ENCODE data around the gene AHRR. TPM values are rescaled to one million over a fixed set of nuclear protein-coding genes. Genes with fewer than 3 reads are reported as not detected.

AHRR gene
- total RNA-seq, 2 donors from 2014 or later: 0.80 to 4.4 TPM

DNA sequence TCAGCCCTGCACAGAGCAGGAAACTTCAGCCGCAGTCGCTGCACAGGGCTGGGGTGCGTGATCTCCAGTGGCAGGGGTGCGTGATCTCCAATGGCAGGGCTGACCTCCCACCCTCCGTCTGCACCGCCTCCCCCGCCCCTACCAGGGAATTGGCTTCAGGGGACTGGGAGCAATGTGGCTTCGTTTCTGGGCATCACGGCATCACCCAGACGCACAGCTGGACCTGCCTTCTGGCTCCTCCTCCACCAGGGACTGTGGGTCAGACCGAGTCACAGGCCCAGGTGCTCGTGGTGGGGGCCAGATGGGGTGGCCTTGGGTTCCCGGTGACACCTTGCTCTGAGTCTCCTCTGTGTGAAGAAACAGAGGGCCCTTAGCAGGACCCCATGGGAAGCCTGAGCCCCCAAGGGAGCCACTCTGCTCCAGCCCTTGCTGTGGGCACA is 51.1 kb downstream of the AHRR start:
- peaks cover 43% of the 10 kb centered on the region for H3K27me3 Mint-ChIP-seq
- ATAC-seq: no peak
- no peaks in the 10 kb centered on the region for H3K36me3 Mint-ChIP-seq (ENCODE audit: low read depth)
- H3K9me3 ChIP-seq (ENCODE audit: control insufficient read depth, low read length, poor library complexity, severe bottlenecking): no peaks in the 10 kb centered on the region
- peaks cover 13% of the 10 kb centered on the region for H3K4me1 Mint-ChIP-seq
- H3K4me3 Mint-ChIP-seq: no peak overlapping the region
- DNase-seq: no peak
- H3K27ac Mint-ChIP-seq: no peak overlapping the region

DNA sequence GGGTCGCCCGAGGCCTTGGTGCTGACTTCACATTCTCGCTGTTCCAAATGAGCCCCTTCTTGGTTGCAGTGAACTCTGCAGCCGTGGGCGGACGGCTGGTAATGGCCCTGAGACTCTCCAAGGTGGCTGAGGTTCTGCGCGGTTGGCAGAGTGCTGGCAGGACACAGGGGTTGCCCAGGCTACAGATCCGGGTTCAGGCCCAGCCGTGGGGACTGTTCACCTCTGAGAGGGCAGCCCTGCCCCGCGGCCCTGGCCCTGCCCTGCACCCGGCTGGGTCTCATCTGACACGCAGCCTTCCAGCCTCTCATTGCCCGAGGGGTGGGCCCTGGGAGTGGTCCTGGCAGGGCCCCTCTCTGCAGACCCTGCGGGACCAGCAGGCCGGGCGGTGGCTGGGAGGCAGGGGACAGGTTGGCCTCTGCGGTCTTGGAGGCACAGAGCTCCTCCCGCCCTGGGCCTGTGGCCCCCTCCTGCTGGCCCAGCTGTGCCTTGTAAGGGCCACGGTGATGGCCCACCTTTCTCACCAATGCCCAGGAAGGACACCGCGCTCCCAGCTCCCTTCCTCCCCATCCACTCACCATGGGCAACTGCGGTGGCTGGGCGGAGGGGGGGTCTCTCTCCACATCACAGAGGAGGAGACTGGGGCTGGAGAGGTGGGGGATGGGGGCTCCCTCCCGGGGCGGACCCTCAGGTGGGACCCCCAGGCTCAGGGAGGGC is 51.6 kb downstream of the AHRR start:
- peaks cover 39% of the 10 kb centered on the region for H3K27me3 Mint-ChIP-seq
- H3K4me3 Mint-ChIP-seq: no peak overlapping the region
- no peak overlapping the region for H3K27ac Mint-ChIP-seq
- no peaks in the 10 kb centered on the region for H3K36me3 Mint-ChIP-seq (ENCODE audit: low read depth)
- ATAC-seq (no peak), DNase-seq (no peak)
- no peaks in the 10 kb centered on the region for H3K9me3 ChIP-seq (ENCODE audit: control insufficient read depth, low read length, poor library complexity, severe bottlenecking)
- H3K4me1 Mint-ChIP-seq: peaks cover 13% of the 10 kb centered on the region

DNA sequence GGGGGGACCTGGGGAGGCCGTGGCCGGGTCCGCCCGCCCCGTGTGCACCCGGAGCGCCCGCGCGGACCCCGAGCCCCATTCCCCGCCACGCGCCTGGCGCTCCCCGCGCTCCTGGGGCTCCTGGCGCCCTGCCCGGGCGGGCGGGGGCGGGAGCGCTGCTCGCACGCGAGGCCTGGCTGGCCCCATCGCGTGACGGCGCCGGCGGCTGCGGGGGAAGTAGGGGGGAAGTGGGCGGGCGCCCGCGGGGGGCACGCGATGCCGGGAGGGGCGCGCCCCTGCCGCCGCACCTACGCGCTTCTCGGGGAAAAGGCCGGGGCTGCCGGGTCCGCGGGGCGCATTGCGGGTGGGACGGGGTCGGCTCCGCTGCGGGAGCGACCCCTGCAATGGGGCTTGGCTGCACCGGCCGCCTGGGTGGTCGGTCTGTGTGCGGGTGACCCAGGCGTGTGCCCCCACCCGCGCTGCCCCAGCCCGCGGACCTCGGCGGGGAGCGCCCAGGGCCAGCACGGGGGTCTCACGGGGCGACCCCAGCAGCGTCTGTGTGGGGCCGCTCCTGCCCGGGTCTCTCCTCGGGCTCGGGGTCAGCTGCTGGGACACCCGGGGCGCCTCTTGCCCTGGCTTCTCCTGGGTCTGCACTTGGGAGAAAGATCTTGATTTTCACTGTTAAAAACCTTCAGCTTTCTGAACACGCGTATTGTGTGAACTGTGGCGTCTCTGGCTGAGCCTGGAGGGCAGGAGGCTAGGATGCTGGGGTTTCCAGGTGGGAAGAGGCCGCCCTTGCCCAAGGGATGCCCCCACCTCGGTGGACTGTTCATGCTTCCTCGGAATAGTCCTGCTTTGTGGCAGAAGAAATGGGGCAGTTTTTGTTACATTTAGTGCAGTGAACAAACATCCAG is 52.4 kb downstream of the AHRR start:
- no peaks in the 10 kb centered on the region for H3K36me3 Mint-ChIP-seq (ENCODE audit: low read depth)
- H3K27me3 Mint-ChIP-seq: peaks cover 32% of the 10 kb centered on the region
- DNase-seq (peak in 2 of 3 donors; percentile 44 to 50), ATAC-seq (peak; percentile 54)
- no peak overlapping the region for H3K27ac Mint-ChIP-seq
- H3K9me3 ChIP-seq (ENCODE audit: control insufficient read depth, low read length, poor library complexity, severe bottlenecking): no peaks in the 10 kb centered on the region
- peak overlapping the region; percentile 25 for H3K4me3 Mint-ChIP-seq
- peaks cover 10% of the 10 kb centered on the region for H3K4me1 Mint-ChIP-seq

DNA sequence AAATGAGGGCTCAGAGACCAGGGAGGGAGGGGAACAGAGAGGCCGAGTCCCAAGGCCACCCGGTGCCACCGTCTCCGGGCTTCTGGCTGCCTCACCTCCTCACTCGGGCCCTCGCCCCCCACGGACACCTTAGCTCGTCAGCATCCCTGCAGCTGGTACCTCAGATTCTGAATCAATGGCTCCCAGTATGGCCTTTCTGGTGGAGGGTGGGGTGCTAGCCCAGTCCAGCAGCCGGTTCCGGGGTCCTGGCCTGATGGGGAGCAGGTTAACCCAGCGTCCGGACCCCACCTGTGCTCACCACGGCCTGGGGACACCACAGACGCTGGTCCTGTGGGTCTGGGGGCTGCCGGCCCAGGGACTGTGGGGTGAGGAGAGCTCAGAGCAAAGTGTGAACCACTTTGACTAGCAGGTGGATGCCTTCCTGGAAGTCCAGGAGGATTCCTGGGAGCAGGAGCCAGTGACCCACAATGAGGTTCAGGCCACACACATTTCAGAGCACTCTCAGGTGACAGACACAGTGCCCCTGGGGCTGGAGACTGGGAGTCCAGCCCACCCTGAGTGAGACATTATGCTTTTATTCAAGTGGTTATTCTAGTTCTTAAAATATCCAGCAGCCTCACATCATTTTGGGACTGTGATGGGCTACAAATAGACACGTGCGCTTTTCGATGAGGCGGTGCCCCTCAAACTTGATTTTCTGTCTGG is 53.3 kb downstream of the AHRR start:
- Mint-ChIP-seq H3K27me3 (peaks cover 24% of the 10 kb centered on the region), H3K27ac (no peak overlapping the region), H3K36me3 (ENCODE audit: low read depth) (no peaks in the 10 kb centered on the region), H3K4me3 (peak overlapping the region; percentile 31), H3K4me1 (peaks cover 8% of the 10 kb centered on the region)
- no peaks in the 10 kb centered on the region for H3K9me3 ChIP-seq (ENCODE audit: control insufficient read depth, low read length, poor library complexity, severe bottlenecking)
- DNase-seq (no peak), ATAC-seq (no peak)

DNA sequence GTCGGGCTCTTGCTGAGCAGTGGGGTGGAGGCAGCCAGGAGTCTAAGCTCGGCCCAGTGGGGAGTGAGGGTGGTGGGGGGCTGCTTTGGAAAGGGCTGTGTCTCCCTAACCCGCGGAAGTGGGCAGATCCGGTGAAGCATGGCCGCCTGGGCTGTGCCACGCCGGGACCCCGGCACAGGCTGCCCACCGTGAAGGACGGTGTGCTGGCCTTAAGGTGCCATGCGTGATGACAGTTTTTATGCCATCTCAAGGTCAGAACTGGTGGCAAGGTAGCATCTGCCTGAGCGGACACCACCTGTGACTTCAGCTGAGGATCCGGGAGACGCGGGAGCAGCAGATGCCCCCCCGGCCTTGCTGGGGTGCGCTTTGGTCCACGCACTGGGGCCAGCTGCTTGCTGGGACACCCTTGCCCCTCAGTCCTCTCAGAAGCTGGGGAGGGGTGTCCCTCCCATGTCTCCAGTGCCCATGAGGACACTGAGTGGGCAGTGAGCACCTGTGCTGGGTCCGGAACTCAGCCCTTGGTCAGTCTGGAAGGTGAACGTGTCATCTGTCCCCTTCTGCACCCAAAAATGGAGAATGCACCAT is 53.9 kb downstream of the AHRR start:
- Mint-ChIP-seq H3K4me3 (no peak overlapping the region), H3K27ac (no peak overlapping the region), H3K36me3 (ENCODE audit: low read depth) (no peaks in the 10 kb centered on the region), H3K27me3 (peaks cover 24% of the 10 kb centered on the region), H3K4me1 (peaks cover 8% of the 10 kb centered on the region)
- ATAC-seq: no peak
- no peak for DNase-seq
- no peaks in the 10 kb centered on the region for H3K9me3 ChIP-seq (ENCODE audit: control insufficient read depth, low read length, poor library complexity, severe bottlenecking)

DNA sequence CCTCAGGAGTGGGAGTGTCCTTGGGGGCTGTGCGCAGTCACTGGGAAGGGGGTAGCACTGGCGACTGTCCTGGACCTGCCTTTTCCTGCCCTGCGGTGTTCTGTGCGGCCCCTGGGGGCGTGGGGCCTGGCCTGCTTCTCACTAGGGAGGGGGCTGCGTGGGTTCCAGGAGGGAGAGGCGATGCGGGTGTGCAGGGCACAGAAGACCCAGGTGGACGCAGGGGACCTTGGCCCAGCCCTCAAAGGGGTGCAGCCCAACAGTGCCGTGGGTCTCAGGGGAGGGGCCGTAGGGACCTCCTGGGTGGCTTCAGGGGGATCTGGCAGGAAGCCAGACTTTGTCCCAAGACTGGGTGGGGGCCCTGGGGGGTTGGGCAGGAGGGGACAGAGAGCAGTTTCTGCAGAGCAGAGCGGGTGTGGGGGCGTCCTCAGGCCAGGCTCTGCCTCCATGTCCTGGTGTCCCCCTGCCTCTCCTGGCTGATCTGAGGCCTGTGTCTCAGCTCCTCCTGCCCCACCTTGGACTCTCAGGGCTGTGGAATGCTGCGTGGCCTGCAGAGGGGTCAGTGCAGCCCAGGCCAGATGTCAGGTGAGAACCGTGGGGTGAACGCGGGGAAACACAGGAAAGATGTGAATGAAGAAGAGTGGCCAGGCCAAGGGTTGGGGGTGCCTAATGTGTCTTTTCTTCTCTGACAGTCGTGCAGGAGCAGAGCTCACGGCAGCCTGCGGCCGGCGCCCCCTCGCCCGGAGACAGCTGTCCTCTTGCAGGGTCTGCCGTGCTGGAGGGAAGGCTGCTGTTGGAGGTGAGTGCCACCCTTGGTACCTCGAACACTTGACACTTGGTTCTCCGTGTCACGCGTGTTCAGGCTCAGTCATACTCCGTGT is 54.6 kb downstream of the AHRR start:
- H3K27me3 Mint-ChIP-seq: peaks cover 23% of the 10 kb centered on the region
- DNase-seq (no peak), ATAC-seq (no peak)
- H3K9me3 ChIP-seq (ENCODE audit: control insufficient read depth, low read length, poor library complexity, severe bottlenecking): no peaks in the 10 kb centered on the region
- H3K36me3 Mint-ChIP-seq (ENCODE audit: low read depth): no peaks in the 10 kb centered on the region
- no peak overlapping the region for H3K27ac Mint-ChIP-seq
- H3K4me1 Mint-ChIP-seq: peaks cover 8% of the 10 kb centered on the region
- no peak overlapping the region for H3K4me3 Mint-ChIP-seq

DNA sequence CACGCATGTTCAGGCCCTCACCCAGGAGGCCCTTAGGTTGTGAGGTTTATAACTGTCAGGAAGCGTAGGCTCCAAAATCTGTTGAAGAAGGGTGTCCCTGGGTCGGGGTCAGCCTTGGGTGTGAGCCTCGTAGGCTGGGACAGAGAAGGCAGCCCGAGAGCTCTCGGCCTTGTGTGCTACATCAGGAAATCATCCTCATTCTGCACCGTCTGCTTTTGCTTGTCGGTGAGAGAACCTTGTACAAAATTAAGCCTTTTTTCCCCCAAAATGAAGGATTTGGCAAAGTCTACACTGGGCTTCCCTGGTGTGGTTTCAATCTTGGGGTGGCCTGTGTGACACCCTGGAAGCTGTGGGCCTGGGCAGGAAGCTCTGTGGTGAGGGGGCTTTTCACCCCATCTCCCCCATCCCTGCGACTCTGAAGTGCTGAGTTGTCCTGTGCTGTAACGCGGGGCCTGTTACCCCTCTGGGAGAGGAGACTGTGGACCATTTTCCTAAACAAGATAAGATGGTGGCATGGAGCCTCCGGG is 55.3 kb downstream of the AHRR start:
- H3K9me3 ChIP-seq (ENCODE audit: control insufficient read depth, low read length, poor library complexity, severe bottlenecking): no peaks in the 10 kb centered on the region
- Mint-ChIP-seq H3K27ac (no peak overlapping the region), H3K4me3 (no peak overlapping the region), H3K36me3 (ENCODE audit: low read depth) (no peaks in the 10 kb centered on the region), H3K27me3 (peaks cover 16% of the 10 kb centered on the region), H3K4me1 (peaks cover 6% of the 10 kb centered on the region)
- ATAC-seq: no peak
- no peak for DNase-seq

DNA sequence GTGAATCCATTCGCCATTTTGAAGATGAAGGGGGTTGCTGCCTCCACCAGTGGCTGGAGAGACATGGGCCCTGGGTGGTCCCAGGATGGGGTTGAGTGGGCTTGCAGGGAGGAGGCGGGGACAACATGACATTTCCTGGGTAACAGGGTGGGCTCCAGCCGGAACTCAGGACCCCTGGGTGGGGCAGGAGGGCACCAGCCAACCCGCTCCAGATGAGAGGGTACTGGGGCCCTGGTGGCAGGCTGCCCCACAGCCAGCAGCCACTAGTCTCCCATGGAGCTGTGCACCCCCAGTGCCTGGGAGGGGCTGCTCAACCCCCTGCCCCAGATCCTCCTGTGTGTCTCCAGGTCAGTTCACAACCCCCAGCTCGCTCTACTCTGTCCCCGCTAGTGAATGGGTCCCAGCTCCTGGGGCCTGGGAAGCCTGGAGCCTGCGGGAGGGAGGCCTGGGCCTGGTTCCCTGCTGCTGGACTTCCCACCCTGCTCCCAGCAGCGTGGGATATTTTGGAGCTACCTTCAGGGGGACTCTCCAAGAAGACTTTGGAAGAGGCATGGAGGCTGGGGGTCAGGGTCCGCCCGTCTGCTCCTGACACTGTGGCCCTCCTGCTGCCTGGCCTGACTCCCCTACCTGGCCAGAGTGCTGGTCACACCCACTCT is 55.9 kb downstream of the AHRR start:
- H3K4me1 Mint-ChIP-seq: peaks cover 6% of the 10 kb centered on the region
- no peaks in the 10 kb centered on the region for H3K9me3 ChIP-seq (ENCODE audit: control insufficient read depth, low read length, poor library complexity, severe bottlenecking)
- H3K36me3 Mint-ChIP-seq (ENCODE audit: low read depth): no peaks in the 10 kb centered on the region
- no peak for ATAC-seq
- DNase-seq: no peak
- no peak overlapping the region for H3K27ac Mint-ChIP-seq
- H3K27me3 Mint-ChIP-seq: peaks cover 15% of the 10 kb centered on the region
- no peak overlapping the region for H3K4me3 Mint-ChIP-seq

DNA sequence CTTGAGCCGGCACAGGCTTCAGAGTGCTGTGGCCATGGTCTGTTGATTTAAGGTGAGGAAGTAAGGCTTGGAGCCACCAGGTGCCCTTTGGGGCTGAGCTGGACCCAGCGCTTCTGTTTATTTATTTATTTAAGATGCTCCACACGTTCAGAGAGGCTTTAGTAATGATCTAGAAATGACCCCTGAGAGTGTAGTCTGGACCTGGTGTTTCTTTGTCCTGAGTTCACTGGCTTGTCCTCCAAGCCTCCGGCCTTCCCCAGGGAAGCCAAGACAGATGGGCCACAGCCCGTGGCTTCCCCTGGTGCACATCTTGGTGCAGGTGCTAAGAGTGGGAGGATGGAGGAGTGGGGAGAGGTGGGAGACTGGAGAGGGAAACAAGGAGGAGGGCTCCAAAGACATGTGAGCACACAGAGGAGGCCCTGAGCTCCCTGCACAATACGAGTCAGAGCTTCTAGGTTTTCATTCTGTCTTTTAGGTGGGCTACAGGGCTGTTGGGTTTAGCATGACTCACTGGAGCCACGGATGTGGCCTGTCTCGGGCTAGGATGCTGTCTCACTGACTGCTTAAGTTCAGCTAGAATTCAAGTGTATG is 56.9 kb downstream of the AHRR start:
- peaks cover 15% of the 10 kb centered on the region for H3K27me3 Mint-ChIP-seq
- ATAC-seq: peak; percentile 11
- no peak overlapping the region for H3K27ac Mint-ChIP-seq
- H3K36me3 Mint-ChIP-seq (ENCODE audit: low read depth): no peaks in the 10 kb centered on the region
- peaks cover 6% of the 10 kb centered on the region for H3K4me1 Mint-ChIP-seq
- no peak for DNase-seq
- H3K4me3 Mint-ChIP-seq: no peak overlapping the region
- H3K9me3 ChIP-seq (ENCODE audit: control insufficient read depth, low read length, poor library complexity, severe bottlenecking): no peaks in the 10 kb centered on the region

DNA sequence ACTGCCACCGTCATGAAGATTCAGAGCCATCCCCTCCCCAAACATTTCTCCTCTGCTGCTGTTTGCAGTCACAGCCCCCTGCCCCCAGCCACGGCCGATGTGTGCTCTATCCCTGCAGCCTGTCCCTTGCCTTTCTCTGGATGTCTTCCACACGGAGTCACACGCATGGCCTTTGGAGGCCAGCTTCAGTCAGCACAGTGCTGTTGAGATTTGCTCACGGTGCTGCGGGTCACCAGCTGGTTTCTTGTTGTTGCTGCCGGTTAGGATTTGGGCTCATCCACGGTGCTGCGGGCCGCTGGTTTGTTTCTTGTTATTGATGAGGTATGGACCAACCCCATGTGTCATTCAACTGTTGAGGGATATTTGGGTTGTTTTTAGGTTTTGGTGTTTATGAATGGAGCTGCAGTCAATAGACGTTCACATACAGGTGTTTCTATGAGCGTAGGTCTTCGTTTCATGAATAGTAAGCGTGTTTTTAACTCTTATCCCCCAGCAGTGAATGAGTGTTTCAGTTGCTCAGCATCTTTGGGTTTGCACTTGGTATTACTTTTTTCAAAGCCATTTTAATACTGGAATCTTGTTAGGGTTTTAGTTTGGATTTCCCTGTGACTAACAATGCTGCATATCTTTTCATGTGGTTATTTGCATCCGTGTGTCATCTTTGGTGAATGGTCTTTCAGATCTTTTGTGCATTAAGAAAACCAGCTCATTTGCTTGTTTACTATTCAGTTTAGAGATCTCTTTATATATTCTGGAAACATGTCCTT is 57.6 kb downstream of the AHRR start:
- ATAC-seq (peak; percentile 46), DNase-seq (no peak)
- H3K27ac Mint-ChIP-seq: peak overlapping the region; percentile 56
- no peaks in the 10 kb centered on the region for H3K9me3 ChIP-seq (ENCODE audit: control insufficient read depth, low read length, poor library complexity, severe bottlenecking)
- H3K27me3 Mint-ChIP-seq: peaks cover 15% of the 10 kb centered on the region
- H3K4me3 Mint-ChIP-seq: no peak overlapping the region
- H3K36me3 Mint-ChIP-seq (ENCODE audit: low read depth): no peaks in the 10 kb centered on the region
- peaks cover 6% of the 10 kb centered on the region for H3K4me1 Mint-ChIP-seq

DNA sequence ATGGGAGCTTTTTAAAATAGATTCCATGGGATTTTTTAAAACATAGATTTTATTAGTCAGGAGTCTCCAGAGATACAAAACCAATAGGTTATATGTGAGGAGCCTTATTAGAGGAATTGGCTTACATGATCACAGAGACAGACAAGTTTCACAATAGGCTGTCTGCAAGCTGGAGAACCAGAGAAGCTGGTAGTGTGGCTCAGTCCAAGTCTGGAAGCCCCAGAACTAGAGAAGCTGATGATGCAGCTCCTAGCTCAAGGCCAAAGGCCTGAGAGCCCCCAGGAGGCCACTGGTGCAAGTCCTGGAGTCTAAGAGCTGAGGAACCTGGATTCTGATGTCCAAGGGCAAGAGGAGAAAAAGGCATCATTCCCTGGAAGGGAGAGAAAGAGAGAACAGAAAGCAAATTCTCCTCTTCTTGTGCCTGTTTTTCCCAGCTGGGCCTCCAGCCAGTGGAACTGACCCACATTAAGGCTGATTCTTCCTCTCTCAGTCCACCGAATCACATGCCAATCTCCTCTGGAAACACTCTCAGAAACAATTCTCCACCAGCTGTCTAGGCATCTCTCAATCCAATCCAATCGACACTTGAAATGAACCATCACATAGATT is 59.3 kb downstream of the AHRR start:
- no peak overlapping the region for H3K4me3 Mint-ChIP-seq
- no peaks in the 10 kb centered on the region for H3K9me3 ChIP-seq (ENCODE audit: control insufficient read depth, low read length, poor library complexity, severe bottlenecking)
- no peak overlapping the region for H3K27ac Mint-ChIP-seq
- DNase-seq: no peak
- no peaks in the 10 kb centered on the region for H3K36me3 Mint-ChIP-seq (ENCODE audit: low read depth)
- no peak for ATAC-seq
- H3K27me3 Mint-ChIP-seq: no peaks in the 10 kb centered on the region
- peaks cover 6% of the 10 kb centered on the region for H3K4me1 Mint-ChIP-seq

Data from T-helper 17 cell (primary cell).